Left ventricle myocardium superior (tissue), 1 donor: ENCODE results near the gene VCY1B. TPM values are rescaled to one million over a fixed set of nuclear protein-coding genes. Genes with fewer than 3 reads are reported as not detected.
"Not testable (repeated sequence)": the region's sequence is repeated elsewhere in the genome, so short reads cannot be mapped to it uniquely, and the experiment has no call there.

Source experiments
- ATAC-seq: fragments of 200-7000 bp; cut with Tn5 transposase; one replicate; pipeline ENCODE4 v1.9.1; 2020; ENCODE audit warnings: mild to moderate bottlenecking, moderate library complexity
- DNase-seq: peaks from one replicate; pipeline ENCODE4 v3.0.0-alpha.2; 2020
- intact Hi-C: fragments of 100-400 bp; cut with micrococcal nuclease; formaldehyde crosslinking; loops from one replicate; pipeline ENCODE4 v1.11.0; 2022
- long read RNA-seq: library from polyadenylated mRNA; unstranded; transcript quantifications from one replicate; pipeline ENCODE4 v2.0.0, GENCODE V29; 2021
- total RNA-seq: library from RNA; stranded (reverse); fragmentation: NEBNext Ultra II Directional; extraction: Animal tissue kit (Norgen Biotek cat#: 25700); gene quantifications from one replicate; pipeline ENCODE4 v1.2.1, GENCODE V29; 2021
- donor health status: DM: no; HTN: yes; CAD: no; lungs with severe emphysema.

VCY1B gene
- total RNA-seq: not detected
- long read RNA-seq: 0 reads

DNA sequence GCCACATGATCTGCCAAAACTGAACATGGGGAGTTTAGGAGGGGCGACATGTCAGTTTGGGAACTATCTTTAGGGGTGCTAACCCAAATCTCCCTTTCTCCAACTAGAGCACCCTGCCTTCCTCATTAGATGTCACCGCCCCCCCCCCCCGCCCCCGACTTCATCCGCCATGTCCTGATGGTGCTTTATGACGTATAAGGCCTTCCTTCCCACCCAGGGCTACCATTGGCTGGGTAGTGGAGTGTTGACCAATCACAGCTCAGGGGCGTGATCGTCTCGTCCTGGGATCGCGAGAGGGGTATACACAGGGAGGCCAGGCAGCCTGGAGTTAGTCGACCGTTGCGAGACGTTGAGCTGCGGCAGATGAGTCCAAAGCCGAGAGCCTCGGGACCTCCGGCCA is at the start of gene VCY1B:
Gene VCY1B, plus strand, starts transcription at position 301 of the 400 bp plus-strand sequence. Its CDS starts 63 bp downstream, at position 364.
- DNase-seq, ATAC-seq, intact Hi-C loops: not testable (repeated sequence)

DNA sequence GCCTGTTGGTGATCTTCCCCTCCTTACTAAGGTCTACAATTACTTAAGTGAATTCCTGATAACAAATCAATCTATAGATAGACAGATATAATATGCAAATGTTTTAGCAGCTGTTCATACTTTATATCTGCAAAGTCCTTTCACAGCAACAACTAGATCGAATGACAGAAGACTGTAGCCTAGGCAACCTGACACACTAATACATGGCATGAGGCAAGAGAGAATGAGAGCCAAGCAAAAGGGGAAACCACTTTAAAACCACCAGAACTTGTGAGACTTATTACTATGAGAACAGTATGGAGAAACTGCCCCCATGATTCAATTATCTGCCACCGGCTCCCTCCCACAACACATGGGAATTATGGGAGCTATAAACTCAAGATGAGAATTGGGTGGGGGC is 44.1 kb upstream of the VCY1B start:
- DNase-seq, ATAC-seq, intact Hi-C loops: not testable (repeated sequence)

DNA sequence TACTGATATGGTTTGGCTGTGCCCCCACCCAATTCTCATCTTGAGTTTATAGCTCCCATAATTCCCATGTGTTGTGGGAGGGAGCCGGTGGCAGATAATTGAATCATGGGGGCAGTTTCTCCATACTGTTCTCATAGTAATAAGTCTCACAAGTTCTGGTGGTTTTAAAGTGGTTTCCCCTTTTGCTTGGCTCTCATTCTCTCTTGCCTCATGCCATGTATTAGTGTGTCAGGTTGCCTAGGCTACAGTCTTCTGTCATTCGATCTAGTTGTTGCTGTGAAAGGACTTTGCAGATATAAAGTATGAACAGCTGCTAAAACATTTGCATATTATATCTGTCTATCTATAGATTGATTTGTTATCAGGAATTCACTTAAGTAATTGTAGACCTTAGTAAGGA is 25.6 kb upstream of the VCY1B start:
- intact Hi-C loops, ATAC-seq, DNase-seq: not testable (repeated sequence)

DNA sequence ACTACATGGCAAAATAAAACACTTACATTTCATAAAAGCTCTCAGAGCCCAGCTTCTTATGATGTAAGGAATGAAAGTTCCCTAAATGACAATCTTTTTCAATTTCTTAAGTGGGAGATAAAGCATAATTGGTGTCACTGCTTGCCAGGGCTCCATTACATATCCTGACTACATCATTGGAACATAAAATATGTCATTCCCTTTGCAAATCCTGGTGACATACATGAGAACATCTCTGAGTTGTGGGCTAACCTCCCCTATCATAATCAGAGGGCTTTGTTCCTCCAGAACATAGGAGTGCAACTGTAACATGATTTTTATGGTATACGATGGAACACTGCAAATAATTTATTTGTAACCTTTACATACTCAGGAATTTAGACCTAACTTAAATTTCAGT is 29.9 kb downstream of the VCY1B start:
- intact Hi-C loops: no loop called here
- DNase-seq (no peak), ATAC-seq (no peak)

Other genes starting within 250 kb of the VCY1B start
- not detected for gene VCY, start 69.8 kb upstream of the VCY1B start, total RNA-seq